Keratinocyte (primary cell): ENCODE results near the gene ANO2.

Experiments used
- CTCF ChIP-seq, 3 experiments: IDR thresholded peaks in 1 of 3; conservative IDR thresholded peaks in 1 of 3; optimal IDR thresholded peaks in 1 of 3; 2 replicates in 2 of 3; 3 replicates in 1 of 3; pipeline versions ENCODE3 to v1.5.1; 2011; ENCODE audit warnings: low read length in 3 of 3, mild to moderate bottlenecking in 3 of 3, moderate library complexity in 2 of 3, control low read depth in 1 of 3, inconsistent platforms in 1 of 3; ENCODE audit not compliant: insufficient read depth in 2 of 3; ENCODE audit errors: extremely low read depth in 1 of 3
- EZH2 ChIP-seq: IDR thresholded peaks from one replicate; pipeline ENCODE4 v1.6.1; 2012; ENCODE audit warnings: inconsistent platforms, mild to moderate bottlenecking, low read length, moderate library complexity

- TF ChIP-seq CTCF (optimal IDR thresholded peaks at IDR 0.05 in 1 of 3, IDR thresholded peaks at IDR 0.05 in 1 of 3, conservative IDR thresholded peaks at IDR 0.05 in 1 of 3; ENCODE audit: extremely low read depth in 1 of 3, insufficient read depth in 2 of 3, low read length in 3 of 3) (no peak), EZH2 (no peak)
Measured at GRCh38 chr12:5571115-5571514, 373.9 kb downstream of the ANO2 start.
